GM13976 (cell line): ENCODE results near the gene UBE2M.

Experiments used
- DNase-seq: peaks from one replicate; pipeline ENCODE4 v3.0.0; 2012; ENCODE audit warnings: low spot score
- in situ Hi-C: fragments of 300-500 bp; cut with MboI; formaldehyde crosslinking; loops from one replicate; pipeline ENCODE4 v1.12.0; 2022; ENCODE audit warnings: low sequenced_read_pairs, mixed read lengths, inconsistent platforms; ENCODE audit not compliant: unreplicated experiment
- TF ChIP-seq, protein P1 (sequence below): IDR thresholded peaks from 2 replicates; pipeline ENCODE4 v1.5.1; 2012; ENCODE audit warnings: borderline replicate concordance, mild to moderate bottlenecking; ENCODE audit not compliant: insufficient read depth; ENCODE audit errors: extremely low read depth, missing control alignments, control extremely low read depth

The UBE2M gene

DNA sequence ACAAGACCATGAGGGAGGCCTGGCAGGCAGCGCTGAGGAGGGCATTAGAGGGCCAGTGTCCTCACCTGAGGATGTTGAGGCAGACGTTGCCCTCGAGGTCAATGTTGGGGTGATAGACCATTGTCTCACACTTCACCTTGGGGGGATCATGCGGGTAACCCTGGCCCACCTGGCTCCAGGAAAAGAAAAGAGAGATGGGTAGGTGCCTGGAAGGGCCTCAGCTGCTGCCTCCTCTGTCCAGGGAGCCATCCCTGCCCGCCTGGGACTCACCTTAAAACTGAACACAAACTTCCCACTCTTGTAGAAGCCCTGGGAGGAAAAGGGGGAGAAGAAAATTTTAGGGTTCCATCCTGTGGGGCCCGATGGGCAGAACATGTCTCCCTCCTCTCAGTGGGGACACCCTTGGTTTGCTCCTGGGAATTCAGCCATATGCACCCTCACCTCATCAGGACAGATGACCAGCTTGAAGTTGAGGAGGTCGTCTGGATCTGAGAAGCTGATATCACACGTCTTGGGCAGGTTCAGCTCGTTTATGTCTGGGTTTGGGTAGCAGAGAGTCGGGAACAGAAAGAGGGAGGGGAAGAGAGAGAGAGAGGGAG, 1.7 kb downstream of the UBE2M start:
- DNase-seq, result no peak
- in situ Hi-C loops, result no loop called here
- TF ChIP-seq, protein P1, sequence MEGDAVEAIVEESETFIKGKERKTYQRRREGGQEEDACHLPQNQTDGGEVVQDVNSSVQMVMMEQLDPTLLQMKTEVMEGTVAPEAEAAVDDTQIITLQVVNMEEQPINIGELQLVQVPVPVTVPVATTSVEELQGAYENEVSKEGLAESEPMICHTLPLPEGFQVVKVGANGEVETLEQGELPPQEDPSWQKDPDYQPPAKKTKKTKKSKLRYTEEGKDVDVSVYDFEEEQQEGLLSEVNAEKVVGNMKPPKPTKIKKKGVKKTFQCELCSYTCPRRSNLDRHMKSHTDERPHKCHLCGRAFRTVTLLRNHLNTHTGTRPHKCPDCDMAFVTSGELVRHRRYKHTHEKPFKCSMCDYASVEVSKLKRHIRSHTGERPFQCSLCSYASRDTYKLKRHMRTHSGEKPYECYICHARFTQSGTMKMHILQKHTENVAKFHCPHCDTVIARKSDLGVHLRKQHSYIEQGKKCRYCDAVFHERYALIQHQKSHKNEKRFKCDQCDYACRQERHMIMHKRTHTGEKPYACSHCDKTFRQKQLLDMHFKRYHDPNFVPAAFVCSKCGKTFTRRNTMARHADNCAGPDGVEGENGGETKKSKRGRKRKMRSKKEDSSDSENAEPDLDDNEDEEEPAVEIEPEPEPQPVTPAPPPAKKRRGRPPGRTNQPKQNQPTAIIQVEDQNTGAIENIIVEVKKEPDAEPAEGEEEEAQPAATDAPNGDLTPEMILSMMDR, result no peak

DNA sequence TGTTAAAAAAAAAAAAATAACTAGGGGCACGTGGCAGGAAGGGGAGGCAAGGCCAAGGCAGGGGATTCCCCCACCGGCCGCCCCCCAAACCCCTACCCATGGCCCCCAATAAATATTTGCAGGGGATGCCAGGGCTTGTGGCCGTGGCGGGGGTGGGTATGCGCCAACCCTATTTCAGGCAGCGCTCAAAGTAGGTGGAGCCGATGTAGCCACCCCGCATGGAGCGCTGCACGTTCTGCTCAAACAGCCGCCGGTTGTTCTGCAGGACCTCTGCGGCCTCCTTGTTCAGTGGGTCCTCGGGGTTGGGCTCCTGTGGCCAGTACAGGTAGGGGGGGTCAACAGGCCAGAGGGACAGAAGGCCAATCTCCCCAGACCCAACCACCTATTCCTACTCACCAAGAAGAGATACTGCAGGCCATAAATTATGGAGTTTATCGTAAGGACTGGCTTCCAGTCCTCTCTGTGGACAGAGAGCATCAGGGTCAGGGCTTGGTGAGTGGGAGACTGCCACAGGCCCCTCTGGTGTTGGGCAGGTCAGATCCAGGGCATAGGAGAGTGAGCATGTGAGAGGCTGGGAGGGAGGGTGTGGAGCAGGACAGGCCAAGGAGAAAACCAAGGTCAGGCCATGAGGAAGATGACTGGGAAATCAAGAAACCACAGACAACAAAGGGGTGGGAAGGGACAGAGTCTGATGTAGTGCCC, 2.3 kb downstream of the UBE2M start:
- TF ChIP-seq, protein P1, result no peak
- DNase-seq, result no peak
- in situ Hi-C loops, result no loop called here

DNA sequence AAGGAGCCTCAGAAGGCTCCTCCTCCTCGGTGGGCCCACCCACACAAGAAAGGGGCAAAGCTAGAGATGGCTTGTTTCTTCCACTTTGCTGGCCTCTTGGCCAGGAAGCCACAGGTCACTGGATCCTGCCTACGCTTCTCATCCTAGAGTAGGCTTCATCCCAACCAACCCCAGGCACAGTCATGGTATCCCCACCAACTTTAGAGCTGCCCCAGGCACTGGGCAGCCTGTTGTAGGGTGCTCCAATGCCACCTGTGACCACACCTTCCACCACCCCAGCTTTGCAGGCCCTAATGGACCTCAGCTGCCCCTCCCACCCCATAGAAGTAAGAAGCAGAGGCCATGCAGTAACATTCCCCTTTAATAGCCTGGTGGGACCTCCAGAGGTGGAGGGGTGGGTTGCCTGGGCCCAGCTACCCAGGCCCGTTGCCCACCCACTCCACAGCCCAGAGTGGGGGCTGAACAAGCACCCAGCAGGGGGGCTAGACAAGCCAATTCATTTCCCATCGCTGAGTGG, 3.0 kb downstream of the UBE2M start:
- DNase-seq, result no peak
- TF ChIP-seq, protein P1, result no peak
- in situ Hi-C loops, result no loop called here

DNA sequence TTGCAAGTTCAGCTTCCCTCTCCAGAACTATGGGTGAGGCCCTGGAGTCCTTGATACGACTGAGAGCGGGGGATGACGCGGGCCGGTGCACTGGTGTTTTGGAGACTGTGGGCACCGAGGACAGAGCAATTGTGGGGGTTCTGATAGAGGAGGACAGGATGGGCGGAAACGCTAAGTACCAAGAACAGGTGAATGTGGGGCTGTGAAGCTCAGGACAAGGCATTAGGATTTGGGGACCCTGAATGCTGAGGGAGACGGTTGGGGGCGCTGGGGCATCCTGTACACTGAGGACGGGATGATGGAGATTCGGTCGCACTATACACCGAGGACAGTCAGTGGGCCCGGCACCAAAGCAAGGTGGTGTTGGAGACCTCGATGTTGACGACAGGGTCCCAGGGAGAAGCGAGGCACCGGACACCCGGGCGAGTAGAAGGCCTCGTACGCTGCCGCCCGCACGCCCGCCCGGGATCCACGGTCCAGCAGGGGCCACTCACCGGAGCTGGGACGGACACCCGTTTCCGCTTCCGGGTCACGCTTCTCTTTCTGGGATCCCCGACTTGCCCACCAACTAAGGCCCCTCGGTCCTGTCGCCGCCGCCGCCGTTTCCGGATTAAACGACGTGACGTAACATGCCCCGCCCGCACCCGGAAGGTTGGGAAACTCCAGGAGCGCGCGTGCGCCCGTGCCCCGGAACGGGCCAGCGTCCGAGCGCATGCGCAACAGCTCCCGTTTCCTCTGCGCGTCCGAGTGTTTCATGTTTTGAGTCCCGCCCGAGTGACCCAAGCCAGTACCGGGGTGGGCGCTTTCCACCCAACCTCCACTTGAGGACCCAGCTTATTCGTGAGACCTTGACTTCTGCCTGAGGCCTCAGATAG, 3.7 kb downstream of the UBE2M start, which contains the start of gene CHMP2A:
TSS of gene CHMP2A (minus strand) at position 612 of the 875 bp plus-strand sequence. CDS start 893 bp downstream, outside the sequence.
- in situ Hi-C loops, result no loop called here
- TF ChIP-seq, protein P1, result no peak

DNA sequence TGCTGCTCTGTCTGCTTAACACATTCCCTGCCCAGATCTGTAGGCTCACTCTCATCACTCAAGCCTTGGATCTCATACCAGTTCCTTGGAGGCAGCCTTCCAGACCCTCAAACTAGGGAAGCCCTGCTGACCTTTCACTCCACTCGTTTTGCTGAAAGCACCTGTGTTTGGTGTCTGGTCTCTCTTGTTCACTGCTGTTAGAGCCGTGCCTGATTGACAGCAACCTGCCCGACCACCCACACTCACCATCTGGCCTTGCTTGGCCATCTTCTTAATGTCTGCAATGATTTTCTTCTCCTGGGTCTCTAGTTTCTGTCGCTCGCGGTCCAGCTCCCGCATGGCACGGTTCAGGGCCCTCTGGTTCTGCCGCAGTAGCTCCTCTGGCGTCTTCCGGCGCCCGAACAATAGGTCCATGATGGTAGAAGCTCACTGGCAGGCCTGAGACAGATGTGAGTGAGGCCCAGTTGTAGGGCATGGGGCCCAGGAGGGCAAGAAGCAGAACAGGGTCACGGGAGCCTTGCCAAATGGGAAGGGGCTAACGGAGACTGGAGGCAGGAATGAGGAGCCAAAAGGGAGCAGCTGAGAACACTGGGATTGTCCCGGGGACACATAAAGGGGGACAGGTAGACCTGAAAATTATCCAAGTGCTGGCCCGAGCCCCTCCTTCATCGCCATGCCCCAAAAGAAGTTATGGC, 4.5 kb downstream of the UBE2M start:
- in situ Hi-C loops, result no loop called here
- no peak for DNase-seq
- TF ChIP-seq, protein P1, result no peak

More for the DNA sequence above, 3.7 kb downstream of the UBE2M start, which contains the start of gene CHMP2A:
- peak; percentile 96 for DNase-seq

DNA sequence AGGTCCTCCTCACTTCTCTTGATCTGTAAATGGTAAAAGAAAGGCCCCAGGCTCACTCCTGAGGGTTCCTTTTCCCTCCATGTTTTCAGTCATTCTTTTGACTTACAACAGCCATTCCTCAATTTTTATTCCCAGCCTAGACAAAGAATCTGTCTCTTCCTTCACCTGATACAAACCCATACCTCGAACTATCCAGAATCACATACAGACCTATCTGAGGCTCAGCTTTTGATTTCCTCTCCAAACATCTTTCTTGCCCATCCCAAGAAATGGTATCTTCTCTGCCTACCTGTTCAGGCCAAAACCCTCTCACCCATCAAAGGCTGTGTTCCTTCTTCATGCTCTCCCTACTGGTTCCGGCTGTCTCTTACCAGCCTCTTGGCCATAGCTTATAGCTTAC, 5.8 kb downstream of the UBE2M start:
- in situ Hi-C loops, result no loop called here
- DNase-seq, result no peak
- TF ChIP-seq, protein P1, result no peak
